HepG2 (cell line): ENCODE results near the gene PSMD5. TPM values are rescaled to one million over a fixed set of nuclear protein-coding genes. Genes with fewer than 3 reads are reported as not detected.

ENCODE experiments used
- ATAC-seq: fragments of 200-7000 bp; cut with Tn5 transposase; 3 replicates; pipeline ENCODE4 v1.9.1; 2020; ENCODE audit warnings: mild to moderate bottlenecking, moderate library complexity
- BruUV-seq: library from RNA; stranded (reverse); fragments of 400-500 nt; replicated peaks from 2 replicates; lab custom pipeline; 2021; lab: Mats Ljungman, UMichigan
- CTCF ChIA-PET: fragments of 300-600 bp; formaldehyde crosslinking; extraction: SDS; loops from one replicate; lab custom pipeline; 2021; ENCODE audit warnings: low total read pairs, inconsistent platforms, low intra/inter-chr PET ratio; lab: Yijun Ruan, JAX
- POLR2A ChIA-PET: fragments of 350-600 bp; sonication (Branson Sonifier 250); formaldehyde crosslinking; loops from one replicate; lab custom pipeline; 2020; ENCODE audit warnings: antibody characterized with exemption, inconsistent platforms; lab: Yijun Ruan, JAX
- DNase-seq: peaks from one replicate; pipeline ENCODE4 v3.0.0-alpha.2; 2015; ENCODE audit warnings: low spot score
- FAIRE-seq: peaks from 3 replicates; lab custom pipeline; 2011; peaks lifted over from hg19 to GRCh38; lab: Jason Lieb, UNC
- H2AFZ ChIP-seq: one replicate; pipeline ENCODE4 v1.6.1; 2011; ENCODE audit warnings: low read length, inconsistent platforms
- H3K27ac ChIP-seq: fragments of 300-600 bp; 3 replicates; pipeline ENCODE4 v1.8.0; 2011; ENCODE audit warnings: mixed run types, mild to moderate bottlenecking, mixed read lengths, low read length, inconsistent platforms; ENCODE audit not compliant: insufficient read depth; ENCODE audit errors: extremely low read length
- H3K27me3 ChIP-seq, 2 experiments: fragments of 200-600 bp in 1 of 2; 2 replicates in 1 of 2; 3 replicates in 1 of 2; pipeline versions ENCODE4 v1.6.0 to v1.8.0; 2011; ENCODE audit warnings: low read length in 2 of 2, mild to moderate bottlenecking in 2 of 2, moderate library complexity in 2 of 2, inconsistent platforms in 1 of 2; ENCODE audit not compliant: insufficient read depth in 2 of 2, control insufficient read depth in 1 of 2
- H3K36me3 ChIP-seq, 2 experiments: fragments of 200-600 bp in 1 of 2; replicated peaks in 1 of 2; 2 replicates in 1 of 2; 3 replicates in 1 of 2; pipeline versions ENCODE4 v1.5.1 to v1.8.0; 2011; ENCODE audit warnings: low read length in 2 of 2, inconsistent platforms in 1 of 2; ENCODE audit not compliant: insufficient read depth in 2 of 2, control insufficient read depth in 1 of 2
- H3K4me1 ChIP-seq: 2 replicates; pipeline ENCODE4 v1.5.1; 2012; ENCODE audit warnings: low read length, inconsistent platforms; ENCODE audit not compliant: insufficient read depth
- H3K4me2 ChIP-seq: 2 replicates; pipeline ENCODE4 v1.6.0; 2011; ENCODE audit warnings: low read depth, low read length, inconsistent platforms
- H3K4me3 ChIP-seq, 3 experiments: fragments of 200-600 bp in 1 of 3; sonication (generic), shearing (Covaris generic) in 1 of 3; replicated peaks in 1 of 3; 2 replicates each; pipeline ENCODE4 v1.5.1; 2011 to 2016; ENCODE audit warnings: low read length in 3 of 3, inconsistent platforms in 2 of 3, low read depth in 2 of 3, mild to moderate bottlenecking in 2 of 3, control low read depth in 1 of 3, mixed read lengths in 1 of 3; ENCODE audit not compliant: insufficient read depth in 1 of 3
- H3K79me2 ChIP-seq: one replicate; pipeline ENCODE4 v1.6.1; 2011; ENCODE audit warnings: low read length, inconsistent platforms; ENCODE audit not compliant: insufficient read depth
- H3K9ac ChIP-seq: 2 replicates; pipeline ENCODE4 v1.6.0; 2011; ENCODE audit warnings: mild to moderate bottlenecking, low read depth, low read length, inconsistent platforms; ENCODE audit not compliant: insufficient read depth
- H3K9me3 ChIP-seq: 2 replicates; pipeline ENCODE4 v1.5.1; 2012; ENCODE audit warnings: mild to moderate bottlenecking, low read length
- H4K20me1 ChIP-seq: 2 replicates; pipeline ENCODE4 v1.6.0; 2011; ENCODE audit warnings: inconsistent platforms, mild to moderate bottlenecking, low read length, moderate library complexity; ENCODE audit not compliant: insufficient read depth
- HNF4G ChIP-seq, 2 experiments: sonication (generic) in 1 of 2; formaldehyde crosslinking in 1 of 2; IDR thresholded peaks; 2 replicates each; pipeline versions ENCODE4 v1.4.0 to v1.6.1; 2011 to 2020; ENCODE audit warnings: borderline replicate concordance in 2 of 2, low read depth in 2 of 2, mild to moderate bottlenecking in 2 of 2, low read length in 1 of 2, missing genetic modification reagents in 1 of 2, moderate library complexity in 1 of 2
- KAT7 ChIP-seq: IDR thresholded peaks from 2 replicates; pipeline ENCODE4 v1.6.1; 2018; ENCODE audit warnings: borderline replicate concordance, missing compliant biosample characterization
- KDM3A ChIP-seq: IDR thresholded peaks from 2 replicates; pipeline ENCODE4 v1.6.1; 2018; ENCODE audit warnings: low read depth, missing compliant biosample characterization
- KLF16 ChIP-seq, 2 experiments: sonication (generic) in 1 of 2; formaldehyde crosslinking in 1 of 2; IDR thresholded peaks; 2 replicates each; pipeline versions ENCODE4 v1.6.1 to v1.8.0; 2016 to 2023; ENCODE audit warnings: missing genetic modification reagents in 2 of 2, missing compliant biosample characterization in 1 of 2
- KMT2B ChIP-seq: IDR thresholded peaks from 2 replicates; pipeline ENCODE4 v1.6.1; 2016; ENCODE audit warnings: missing genetic modification reagents, missing compliant biosample characterization
- NFRKB ChIP-seq: fragments of 450-650 bp; IDR thresholded peaks from 2 replicates; pipeline ENCODE4 v1.6.1; 2017
- NR3C1 ChIP-seq: sonication (generic); formaldehyde crosslinking; IDR thresholded peaks from 2 replicates; pipeline ENCODE4 v1.4.0; 2020; ENCODE audit warnings: missing genetic modification reagents
- SP4 ChIP-seq: sonication (generic); formaldehyde crosslinking; IDR thresholded peaks from 2 replicates; pipeline ENCODE4 v1.8.1; 2023; ENCODE audit warnings: mild to moderate bottlenecking, missing genetic modification reagents
- ZNF264 ChIP-seq: sonication (generic); formaldehyde crosslinking; IDR thresholded peaks from 2 replicates; pipeline ENCODE4 v1.4.0; 2020; ENCODE audit warnings: missing genetic modification reagents
- ZNF564 ChIP-seq: sonication (generic); formaldehyde crosslinking; IDR thresholded peaks from 2 replicates; pipeline ENCODE4 v1.8.1; 2023; ENCODE audit warnings: mild to moderate bottlenecking, missing genetic modification reagents
- ZNF616 ChIP-seq: sonication (generic); formaldehyde crosslinking; IDR thresholded peaks from 2 replicates; pipeline ENCODE4 v1.5.0; 2020; ENCODE audit warnings: low read depth, mild to moderate bottlenecking, missing genetic modification reagents
- ZNF720 ChIP-seq: sonication (generic); formaldehyde crosslinking; IDR thresholded peaks from 2 replicates; pipeline ENCODE4 v1.4.0; 2020; ENCODE audit warnings: missing genetic modification reagents
- ZNF788 ChIP-seq: sonication (generic); formaldehyde crosslinking; IDR thresholded peaks from 2 replicates; pipeline ENCODE4 v1.5.0; 2020; ENCODE audit warnings: mild to moderate bottlenecking, missing genetic modification reagents, borderline replicate concordance
- WGBS: methylation state at CpG from one replicate; pipeline ENCODE4 v1.1.6; 2017; ENCODE audit warnings: low lambda C conversion rate; 5-methylcytosine and 5-hydroxymethylcytosine counted together
- in situ Hi-C: cut with HindIII; loops from 2 replicates; pipeline ENCODE4 v1.10.0; 2017; ENCODE audit warnings: low pct_unique_long_range_greater_than_20kb; ENCODE audit not compliant: extremely low pct_ligation_motif_present
- intact Hi-C: fragments of 100-400 bp; cut with micrococcal nuclease; formaldehyde crosslinking; loops from one replicate; pipeline ENCODE4 v1.10.0; 2022; ENCODE audit not compliant: unreplicated experiment
- polyA plus RNA-seq, 8 experiments: library from polyadenylated mRNA; depleted of rRNA in 3 of 8; stranded (reverse) in 7 of 8; unstranded in 1 of 8; fragments of >200 nt; fragmentation: Illumina TruSeq in 4 of 8; extraction: Trizol in 4 of 8; gene quantifications; 2 replicates each; pipeline versions ENCODE4 v1.2.1 to v1.2.3, GENCODE V29; 2011 to 2016; ENCODE audit warnings: low read depth in 4 of 8, missing spikeins in 1 of 8, mixed read lengths in 1 of 8; ENCODE audit not compliant: insufficient read depth in 1 of 8
- total RNA-seq, 5 experiments: library from RNA; depleted of rRNA; stranded (reverse); fragments of >200 nt; fragmentation: Illumina TruSeq; extraction: Trizol; gene quantifications; 2 replicates each; pipeline ENCODE4 v1.2.3, GENCODE V29; 2016; ENCODE audit warnings: low read depth in 1 of 5
- TF ChIP-seq, protein P1 (sequence below): sonication (generic); formaldehyde crosslinking; IDR thresholded peaks from 2 replicates; pipeline ENCODE4 v1.4.0; 2020; ENCODE audit warnings: mild to moderate bottlenecking, missing genetic modification reagents

PSMD5 gene
- total and polyA plus RNA-seq, 2 of the 13 experiments (the other 11 are each of a cell fraction or from before 2014, with no cell fraction given) = 12.7 to 18.1 TPM

DNA sequence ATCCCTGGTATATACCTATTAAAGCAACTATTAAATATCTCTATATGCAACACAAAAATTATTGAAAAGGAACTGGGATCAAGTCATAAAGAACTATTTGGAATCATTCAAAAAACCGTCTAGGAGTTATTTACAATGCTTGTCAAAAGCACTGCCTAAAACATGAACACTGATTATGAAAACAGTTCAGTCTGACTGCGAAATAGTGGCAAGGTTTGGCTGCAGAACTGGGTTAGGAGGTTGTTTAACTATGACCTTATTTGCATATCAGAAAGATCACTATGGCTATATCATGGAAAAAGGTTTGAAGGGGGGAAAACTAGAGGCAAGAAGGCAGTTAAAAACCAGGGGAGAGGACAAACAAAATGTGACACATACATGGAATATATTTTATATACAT lies 61.5 kb downstream of the PSMD5 start (continued):
- TF ChIP-seq, protein P1, sequence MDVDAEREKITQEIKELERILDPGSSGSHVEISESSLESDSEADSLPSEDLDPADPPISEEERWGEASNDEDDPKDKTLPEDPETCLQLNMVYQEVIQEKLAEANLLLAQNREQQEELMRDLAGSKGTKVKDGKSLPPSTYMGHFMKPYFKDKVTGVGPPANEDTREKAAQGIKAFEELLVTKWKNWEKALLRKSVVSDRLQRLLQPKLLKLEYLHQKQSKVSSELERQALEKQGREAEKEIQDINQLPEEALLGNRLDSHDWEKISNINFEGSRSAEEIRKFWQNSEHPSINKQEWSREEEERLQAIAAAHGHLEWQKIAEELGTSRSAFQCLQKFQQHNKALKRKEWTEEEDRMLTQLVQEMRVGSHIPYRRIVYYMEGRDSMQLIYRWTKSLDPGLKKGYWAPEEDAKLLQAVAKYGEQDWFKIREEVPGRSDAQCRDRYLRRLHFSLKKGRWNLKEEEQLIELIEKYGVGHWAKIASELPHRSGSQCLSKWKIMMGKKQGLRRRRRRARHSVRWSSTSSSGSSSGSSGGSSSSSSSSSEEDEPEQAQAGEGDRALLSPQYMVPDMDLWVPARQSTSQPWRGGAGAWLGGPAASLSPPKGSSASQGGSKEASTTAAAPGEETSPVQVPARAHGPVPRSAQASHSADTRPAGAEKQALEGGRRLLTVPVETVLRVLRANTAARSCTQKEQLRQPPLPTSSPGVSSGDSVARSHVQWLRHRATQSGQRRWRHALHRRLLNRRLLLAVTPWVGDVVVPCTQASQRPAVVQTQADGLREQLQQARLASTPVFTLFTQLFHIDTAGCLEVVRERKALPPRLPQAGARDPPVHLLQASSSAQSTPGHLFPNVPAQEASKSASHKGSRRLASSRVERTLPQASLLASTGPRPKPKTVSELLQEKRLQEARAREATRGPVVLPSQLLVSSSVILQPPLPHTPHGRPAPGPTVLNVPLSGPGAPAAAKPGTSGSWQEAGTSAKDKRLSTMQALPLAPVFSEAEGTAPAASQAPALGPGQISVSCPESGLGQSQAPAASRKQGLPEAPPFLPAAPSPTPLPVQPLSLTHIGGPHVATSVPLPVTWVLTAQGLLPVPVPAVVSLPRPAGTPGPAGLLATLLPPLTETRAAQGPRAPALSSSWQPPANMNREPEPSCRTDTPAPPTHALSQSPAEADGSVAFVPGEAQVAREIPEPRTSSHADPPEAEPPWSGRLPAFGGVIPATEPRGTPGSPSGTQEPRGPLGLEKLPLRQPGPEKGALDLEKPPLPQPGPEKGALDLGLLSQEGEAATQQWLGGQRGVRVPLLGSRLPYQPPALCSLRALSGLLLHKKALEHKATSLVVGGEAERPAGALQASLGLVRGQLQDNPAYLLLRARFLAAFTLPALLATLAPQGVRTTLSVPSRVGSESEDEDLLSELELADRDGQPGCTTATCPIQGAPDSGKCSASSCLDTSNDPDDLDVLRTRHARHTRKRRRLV (CRISPR knock-in tag) = no peak
- no peak for TF ChIP-seq ZNF264 (CRISPR knock-in tag)
- TF ChIP-seq ZNF616 (CRISPR knock-in tag) = no peak

DNA sequence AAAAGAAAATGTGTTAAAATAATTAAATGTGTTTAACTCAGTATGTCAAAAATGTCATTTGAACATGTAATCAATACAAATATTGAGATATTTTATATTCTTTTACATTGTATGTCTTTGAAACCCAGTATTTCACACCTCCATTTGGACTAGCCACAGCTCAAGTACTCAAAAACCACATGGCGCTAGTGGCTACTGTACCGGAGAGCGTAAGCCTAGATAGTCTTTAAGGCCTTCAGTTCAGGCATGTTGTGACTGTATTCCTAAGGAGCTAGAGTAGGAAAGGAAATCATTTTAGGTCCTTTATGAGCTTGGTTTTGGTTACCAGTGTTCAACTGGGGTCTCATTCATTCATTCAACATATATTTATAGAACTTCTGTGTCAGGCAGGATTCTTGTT lies 62.4 kb downstream of the PSMD5 start:
- POLR2A ChIA-PET = interaction anchor here (0.5 to 3.8 kb wide), 3 partner anchors 13 to 18 kb away, joined by 4 to 76 read pairs (median 49); partner anchors contain the start of gene FBXW2
- Histone ChIP-seq H3K4me2 (no peak overlapping the region), H3K4me3 (no peak overlapping the region), H3K36me3 (peaks cover 5 to 33% of the 10 kb centered on the region in 2 experiments), H3K9ac (no peak overlapping the region)
- WGBS = 100% methylated on average over 3 of the region's 3 CpGs
- intact Hi-C loops = no loop called here
- TF ChIP-seq KLF16 (CRISPR knock-in tag; IDR thresholded peaks at IDR 0.05) (no peak), HNF4G (IDR thresholded peaks at IDR 0.05; ENCODE audit: borderline replicate concordance, low read depth, low read length) (no peak), HNF4G (CRISPR knock-in tag; IDR thresholded peaks at IDR 0.05; ENCODE audit: borderline replicate concordance, low read depth) (no peak), ZNF564 (no peak), ZNF720 (CRISPR knock-in tag) (no peak), KAT7 (CRISPR knock-in tag) (no peak), NFRKB (no peak), KMT2B (CRISPR knock-in tag) (no peak), SP4 (no peak), ZNF788 (CRISPR knock-in tag) (no peak), NR3C1 (no peak), KDM3A (CRISPR knock-in tag) (no peak)
- TF ChIP-seq, all 625 proteins: peak for 0
- FAIRE-seq (no peak), DNase-seq (no peak), ATAC-seq (no peak)
- no peaks in the 10 kb centered on the region for H3K9me3 ChIP-seq
- H3K79me2 ChIP-seq = peaks cover 39% of the 10 kb centered on the region
- no peaks in the 10 kb centered on the region for H4K20me1 ChIP-seq
- BruUV-seq = no TSS peak
- H2AFZ ChIP-seq = no peak overlapping the region
- peak overlapping the region; percentile 28 for H3K27ac ChIP-seq
- in situ Hi-C loops = no loop called here
- peaks cover 79% of the 10 kb centered on the region for H3K4me1 ChIP-seq
- CTCF ChIA-PET = no interaction called here
- no peaks in the 10 kb centered on the region for H3K27me3 ChIP-seq
